HCT116 (cell line): Measurements from ENCODE around the gene KLF6.

Experiments used
- CTCF ChIP-seq, 3 experiments: fragments of 200-600 bp in 1 of 3; sonication (generic) in 1 of 3; IDR thresholded peaks in 2 of 3; conservative IDR thresholded peaks in 1 of 3; 2 replicates each; pipeline ENCODE4 v1.5.1; 2012 to 2017; ENCODE audit warnings: low read depth in 2 of 3, low read length in 2 of 3, antibody characterized with exemption in 1 of 3, borderline replicate concordance in 1 of 3, control low read depth in 1 of 3, mild to moderate bottlenecking in 1 of 3, mixed read lengths in 1 of 3, mixed run types in 1 of 3, moderate library complexity in 1 of 3; ENCODE audit not compliant: insufficient read depth in 1 of 3
- ELF1 ChIP-seq: IDR thresholded peaks from 2 replicates; pipeline ENCODE4 v1.6.1; 2012; ENCODE audit warnings: low read depth, borderline replicate concordance
- POLR2A ChIP-seq: IDR thresholded peaks from 2 replicates; pipeline ENCODE4 v1.7.0; 2011; ENCODE audit warnings: borderline replicate concordance; ENCODE audit not compliant: insufficient read depth, insufficient read length; ENCODE audit errors: extremely low read depth
- TCF7L2 ChIP-seq: IDR thresholded peaks from 2 replicates; pipeline ENCODE4 v1.7.0; 2011; ENCODE audit warnings: borderline replicate concordance, inconsistent platforms; ENCODE audit not compliant: insufficient read depth, insufficient read length; ENCODE audit errors: extremely low read depth
- ZFX ChIP-seq: fragments of 450-650 bp; IDR thresholded peaks from 2 replicates; pipeline ENCODE4 v1.6.1; 2017
- TF ChIP-seq, protein P1 (sequence below): IDR thresholded peaks from 2 replicates; pipeline ENCODE4 v1.6.1; 2012

DNA sequence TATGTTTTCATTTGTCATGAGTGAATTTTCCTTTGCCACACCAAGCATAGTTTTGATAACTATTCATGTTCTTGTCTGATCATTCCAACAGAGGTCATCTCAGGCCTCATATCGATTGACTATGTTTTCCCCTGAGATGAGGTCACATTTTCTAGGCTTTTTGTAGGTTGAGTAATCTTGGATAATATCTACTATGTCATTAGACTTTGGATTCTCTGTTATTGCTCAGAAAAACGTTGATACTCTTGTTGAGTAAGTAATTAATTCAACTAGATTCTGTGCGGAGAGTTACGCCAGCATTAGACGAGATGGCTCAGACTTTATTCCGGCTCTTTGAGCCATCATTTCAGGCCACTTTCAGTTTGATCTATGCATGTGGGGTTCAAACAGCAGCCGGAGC is 57.7 kb downstream of the KLF6 start:
- TF ChIP-seq, protein P1, sequence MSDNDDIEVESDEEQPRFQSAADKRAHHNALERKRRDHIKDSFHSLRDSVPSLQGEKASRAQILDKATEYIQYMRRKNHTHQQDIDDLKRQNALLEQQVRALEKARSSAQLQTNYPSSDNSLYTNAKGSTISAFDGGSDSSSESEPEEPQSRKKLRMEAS = no peak
- TF ChIP-seq CTCF (IDR thresholded peaks at IDR 0.05 in 2 of 3, conservative IDR thresholded peaks at IDR 0.05 in 1 of 3; ENCODE audit: borderline replicate concordance in 1 of 3, insufficient read depth in 1 of 3, low read depth in 2 of 3, low read length in 2 of 3) (no peak), TCF7L2 (no peak), ZFX (no peak), POLR2A (no peak), ELF1 (no peak)
